ENCODE data around the gene PWWP2B.

DNA sequence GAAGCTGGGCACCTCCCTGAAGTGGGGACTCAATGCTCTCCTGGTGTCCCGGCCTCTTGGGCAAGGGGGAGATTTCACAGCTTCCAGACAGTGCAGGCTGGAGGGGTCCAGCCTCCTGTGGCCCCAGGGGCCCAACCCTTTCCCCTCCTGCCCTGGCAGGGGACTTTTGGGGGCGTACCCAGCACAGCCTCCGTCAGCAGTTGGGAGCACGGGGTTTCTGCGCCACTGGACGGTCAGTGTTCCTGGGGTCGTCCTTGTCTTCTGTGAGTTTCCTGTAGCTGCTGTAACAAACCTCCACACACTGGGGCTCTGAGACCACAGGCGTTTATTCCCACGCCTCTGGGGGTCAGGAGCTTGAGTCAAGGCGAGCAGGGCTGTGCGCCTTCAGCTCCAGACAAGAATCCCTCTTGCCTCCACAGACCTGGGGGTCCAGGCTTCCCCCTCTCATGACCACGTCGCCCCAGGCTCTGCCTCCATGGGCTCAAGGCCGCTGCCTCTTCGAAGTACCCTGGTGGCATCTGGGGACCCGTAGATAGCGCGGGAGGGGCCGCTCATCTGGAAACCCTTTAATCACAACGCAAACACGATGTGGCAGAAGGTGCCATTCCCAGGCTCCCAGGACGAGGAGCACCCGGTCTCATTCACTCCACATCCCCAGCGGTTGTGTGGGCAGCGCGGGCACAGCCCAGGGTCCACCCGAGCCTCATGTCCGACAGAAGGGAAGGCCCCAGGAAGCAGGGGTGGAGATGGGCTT, 14.0 kb downstream of the PWWP2B start:
- TF ChIP-seq, protein P1, sequence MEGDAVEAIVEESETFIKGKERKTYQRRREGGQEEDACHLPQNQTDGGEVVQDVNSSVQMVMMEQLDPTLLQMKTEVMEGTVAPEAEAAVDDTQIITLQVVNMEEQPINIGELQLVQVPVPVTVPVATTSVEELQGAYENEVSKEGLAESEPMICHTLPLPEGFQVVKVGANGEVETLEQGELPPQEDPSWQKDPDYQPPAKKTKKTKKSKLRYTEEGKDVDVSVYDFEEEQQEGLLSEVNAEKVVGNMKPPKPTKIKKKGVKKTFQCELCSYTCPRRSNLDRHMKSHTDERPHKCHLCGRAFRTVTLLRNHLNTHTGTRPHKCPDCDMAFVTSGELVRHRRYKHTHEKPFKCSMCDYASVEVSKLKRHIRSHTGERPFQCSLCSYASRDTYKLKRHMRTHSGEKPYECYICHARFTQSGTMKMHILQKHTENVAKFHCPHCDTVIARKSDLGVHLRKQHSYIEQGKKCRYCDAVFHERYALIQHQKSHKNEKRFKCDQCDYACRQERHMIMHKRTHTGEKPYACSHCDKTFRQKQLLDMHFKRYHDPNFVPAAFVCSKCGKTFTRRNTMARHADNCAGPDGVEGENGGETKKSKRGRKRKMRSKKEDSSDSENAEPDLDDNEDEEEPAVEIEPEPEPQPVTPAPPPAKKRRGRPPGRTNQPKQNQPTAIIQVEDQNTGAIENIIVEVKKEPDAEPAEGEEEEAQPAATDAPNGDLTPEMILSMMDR (IDR thresholded peaks at IDR 0.05): no peak
- TF ChIP-seq, protein P2, sequence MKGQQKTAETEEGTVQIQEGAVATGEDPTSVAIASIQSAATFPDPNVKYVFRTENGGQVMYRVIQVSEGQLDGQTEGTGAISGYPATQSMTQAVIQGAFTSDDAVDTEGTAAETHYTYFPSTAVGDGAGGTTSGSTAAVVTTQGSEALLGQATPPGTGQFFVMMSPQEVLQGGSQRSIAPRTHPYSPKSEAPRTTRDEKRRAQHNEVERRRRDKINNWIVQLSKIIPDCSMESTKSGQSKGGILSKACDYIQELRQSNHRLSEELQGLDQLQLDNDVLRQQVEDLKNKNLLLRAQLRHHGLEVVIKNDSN (CRISPR knock-in tag; IDR thresholded peaks at IDR 0.05): no peak
- TF ChIP-seq ZNF138 (CRISPR knock-in tag; conservative IDR thresholded peaks at IDR 0.05): no peak
- TF ChIP-seq SMAD3 (CRISPR knock-in tag; IDR thresholded peaks at IDR 0.05; ENCODE audit: borderline replicate concordance): no peak
- no peak for TF ChIP-seq ZNF121 (CRISPR knock-in tag; IDR thresholded peaks at IDR 0.05)
- no peak for TF ChIP-seq ZNF416 (CRISPR knock-in tag; IDR thresholded peaks at IDR 0.05)
- TF ChIP-seq PRRX2 (CRISPR knock-in tag; IDR thresholded peaks at IDR 0.05): no peak
- no peak for TF ChIP-seq NR2C2 (CRISPR knock-in tag; IDR thresholded peaks at IDR 0.05)
- no peak for TF ChIP-seq ZBTB21 (CRISPR knock-in tag; IDR thresholded peaks at IDR 0.05; ENCODE audit: borderline replicate concordance)
- TF ChIP-seq, protein P3, sequence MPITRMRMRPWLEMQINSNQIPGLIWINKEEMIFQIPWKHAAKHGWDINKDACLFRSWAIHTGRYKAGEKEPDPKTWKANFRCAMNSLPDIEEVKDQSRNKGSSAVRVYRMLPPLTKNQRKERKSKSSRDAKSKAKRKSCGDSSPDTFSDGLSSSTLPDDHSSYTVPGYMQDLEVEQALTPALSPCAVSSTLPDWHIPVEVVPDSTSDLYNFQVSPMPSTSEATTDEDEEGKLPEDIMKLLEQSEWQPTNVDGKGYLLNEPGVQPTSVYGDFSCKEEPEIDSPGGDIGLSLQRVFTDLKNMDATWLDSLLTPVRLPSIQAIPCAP (CRISPR knock-in tag; IDR thresholded peaks at IDR 0.05): no peak

Data from WTC11 (cell line).